HG02884 (cell line): ENCODE results near the gene VPS25.

Experiments
- ATAC-seq: cut with Tn5 transposase; IDR thresholded peaks from one replicate; pipeline ENCODE4 v1.9.1; 2021; ENCODE audit warnings: mild to moderate bottlenecking, moderate library complexity; ENCODE audit not compliant: unreplicated experiment

VPS25 gene

DNA sequence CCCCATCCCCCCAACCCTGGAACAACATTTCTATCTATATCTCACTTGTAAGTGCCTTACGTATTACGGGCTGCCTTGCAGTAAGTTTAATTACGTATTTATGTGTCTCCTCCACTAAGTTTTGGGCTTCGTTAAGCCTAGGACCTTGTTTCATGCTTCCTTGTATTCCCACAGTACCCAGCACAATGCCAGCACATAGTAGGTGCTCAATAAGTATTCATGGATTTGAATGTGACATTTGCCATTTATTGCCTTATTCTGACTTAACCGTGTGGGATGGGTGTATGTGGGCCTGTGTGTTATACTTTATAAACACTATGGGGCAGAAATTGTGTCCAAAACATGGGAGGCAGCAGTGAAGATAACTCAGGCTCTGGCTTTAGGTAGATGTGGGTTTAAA is 19.3 kb downstream of the VPS25 start:
- no peak for ATAC-seq

DNA sequence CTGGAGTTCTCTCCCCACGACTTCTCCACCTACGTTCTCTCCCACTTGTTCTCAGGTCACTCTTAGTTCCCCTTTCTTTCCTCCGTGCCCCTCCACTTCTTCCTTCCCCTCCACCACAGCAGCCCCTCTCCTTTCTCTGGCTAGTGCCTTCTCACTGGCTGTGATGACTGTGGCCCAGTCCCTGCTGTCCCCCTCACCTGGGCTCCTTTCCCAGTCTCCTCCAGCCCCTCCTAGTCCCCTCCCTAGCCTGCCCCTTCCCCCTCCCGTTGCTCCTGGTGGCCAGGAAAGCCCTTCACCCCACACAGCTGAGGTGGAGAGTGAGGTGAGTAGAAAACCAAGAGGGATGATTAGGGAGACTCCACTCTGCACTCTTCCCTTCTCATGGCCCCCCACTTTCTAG is 21.8 kb downstream of the VPS25 start:
- ATAC-seq, result no peak

DNA sequence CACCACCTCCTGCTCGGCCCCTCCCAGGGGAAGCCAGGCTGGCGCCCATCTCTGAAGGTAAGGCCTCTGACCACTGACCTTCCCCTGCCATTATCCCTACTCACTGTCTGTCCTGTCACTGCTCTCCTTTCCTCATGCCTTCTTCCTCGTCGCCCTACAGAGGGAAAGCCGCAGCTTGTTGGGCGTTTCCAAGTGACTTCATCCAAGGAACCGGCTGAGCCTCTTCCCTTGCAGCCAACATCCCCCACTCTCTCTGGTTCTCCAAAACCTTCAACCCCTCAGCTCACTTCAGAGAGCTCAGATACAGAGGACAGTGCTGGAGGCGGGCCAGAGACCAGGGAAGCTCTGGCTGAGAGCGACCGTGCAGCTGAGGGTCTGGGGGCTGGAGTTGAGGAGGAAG is 22.2 kb downstream of the VPS25 start:
- no peak for ATAC-seq

DNA sequence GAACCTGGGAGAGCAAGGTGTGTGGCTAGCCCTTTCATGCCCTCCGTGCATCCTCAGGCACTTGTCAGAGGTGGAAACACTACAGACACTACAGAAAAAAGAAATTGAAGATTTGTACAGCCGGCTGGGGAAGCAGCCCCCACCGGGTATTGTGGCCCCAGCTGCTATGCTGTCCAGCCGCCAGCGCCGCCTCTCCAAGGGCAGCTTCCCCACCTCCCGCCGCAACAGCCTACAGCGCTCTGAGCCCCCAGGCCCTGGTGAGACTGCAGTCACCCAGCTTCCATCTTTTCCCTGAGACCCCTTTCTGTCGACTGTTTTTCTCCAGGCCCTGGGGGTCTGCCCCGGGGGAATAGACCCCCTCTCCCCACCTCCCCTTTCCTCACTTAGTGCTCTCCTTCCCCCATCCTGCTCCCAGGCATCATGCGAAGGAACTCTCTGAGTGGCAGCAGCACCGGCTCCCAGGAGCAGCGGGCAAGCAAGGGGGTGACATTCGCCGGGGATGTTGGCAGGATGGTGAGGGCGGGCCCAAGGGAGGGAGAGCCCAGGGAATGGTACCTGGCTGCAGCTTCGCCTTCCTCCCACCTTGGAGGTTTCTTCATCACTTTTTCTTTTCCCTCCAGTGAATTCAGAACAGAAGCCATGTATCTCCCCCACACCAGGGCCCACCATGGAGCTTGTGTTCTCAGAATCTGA is 23.0 kb downstream of the VPS25 start:
- no peak for ATAC-seq

DNA sequence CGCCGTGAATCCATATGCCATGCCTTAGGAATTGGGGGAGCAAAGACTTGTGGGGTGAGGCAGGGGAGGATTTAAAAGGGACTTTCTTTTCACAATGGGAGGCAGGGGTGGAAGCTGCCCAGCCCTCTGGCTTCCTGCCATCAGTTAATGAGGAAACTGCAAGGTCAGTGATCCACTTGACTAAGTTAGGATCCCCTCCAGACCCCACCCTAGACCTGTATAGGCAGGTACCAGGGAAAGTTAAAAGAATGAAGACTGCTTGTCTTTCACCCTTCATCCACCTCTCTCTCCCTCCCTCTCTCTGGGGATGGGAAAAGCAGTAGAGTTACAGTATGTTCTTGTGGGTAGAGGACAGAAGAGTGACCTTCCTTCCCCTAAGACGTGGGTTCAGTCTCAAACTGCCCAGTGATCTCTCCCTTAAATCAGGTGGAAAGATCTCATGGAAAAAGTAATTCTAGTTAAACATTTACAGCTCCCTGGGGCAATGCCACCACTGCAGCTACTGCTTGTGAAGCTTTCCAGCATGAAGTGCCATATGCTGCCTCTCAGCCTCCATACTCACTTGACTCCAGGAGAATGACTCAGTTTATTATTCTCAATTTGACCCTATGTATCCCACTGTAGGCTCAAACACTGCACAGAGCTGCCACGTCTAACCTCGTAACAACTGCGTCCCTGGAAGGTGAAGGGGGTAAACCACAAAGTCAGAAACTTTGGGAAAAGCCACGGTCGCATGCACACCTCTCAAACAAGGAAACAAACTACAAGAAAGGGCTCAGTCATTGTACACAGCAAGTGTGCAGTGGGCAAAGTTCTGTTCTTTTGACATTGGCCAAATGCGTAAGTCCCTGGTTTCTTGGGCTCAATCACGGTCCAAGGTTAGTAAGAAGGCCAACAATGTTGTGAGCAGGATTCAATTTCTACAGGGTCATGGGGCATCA is 24.1 kb downstream of the VPS25 start:
- no peak for ATAC-seq

DNA sequence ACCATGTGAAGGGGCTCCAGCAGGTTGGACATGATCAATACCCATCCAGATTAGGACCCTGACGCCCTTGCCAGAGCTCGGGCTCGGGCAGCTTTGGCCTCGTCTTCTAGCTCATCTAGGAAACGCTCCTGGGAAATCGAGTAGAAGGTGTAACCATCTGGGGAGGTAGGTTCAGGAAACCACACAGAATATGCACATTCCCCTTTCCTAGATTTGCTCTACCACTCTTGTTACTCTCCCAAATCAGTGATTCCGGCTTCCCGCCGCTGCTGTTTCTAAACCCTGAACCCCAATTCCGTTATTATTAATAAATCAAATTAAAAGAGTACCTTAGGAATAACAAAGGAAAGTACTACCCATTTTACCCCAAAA is 24.7 kb downstream of the VPS25 start:
- ATAC-seq, result no peak

DNA sequence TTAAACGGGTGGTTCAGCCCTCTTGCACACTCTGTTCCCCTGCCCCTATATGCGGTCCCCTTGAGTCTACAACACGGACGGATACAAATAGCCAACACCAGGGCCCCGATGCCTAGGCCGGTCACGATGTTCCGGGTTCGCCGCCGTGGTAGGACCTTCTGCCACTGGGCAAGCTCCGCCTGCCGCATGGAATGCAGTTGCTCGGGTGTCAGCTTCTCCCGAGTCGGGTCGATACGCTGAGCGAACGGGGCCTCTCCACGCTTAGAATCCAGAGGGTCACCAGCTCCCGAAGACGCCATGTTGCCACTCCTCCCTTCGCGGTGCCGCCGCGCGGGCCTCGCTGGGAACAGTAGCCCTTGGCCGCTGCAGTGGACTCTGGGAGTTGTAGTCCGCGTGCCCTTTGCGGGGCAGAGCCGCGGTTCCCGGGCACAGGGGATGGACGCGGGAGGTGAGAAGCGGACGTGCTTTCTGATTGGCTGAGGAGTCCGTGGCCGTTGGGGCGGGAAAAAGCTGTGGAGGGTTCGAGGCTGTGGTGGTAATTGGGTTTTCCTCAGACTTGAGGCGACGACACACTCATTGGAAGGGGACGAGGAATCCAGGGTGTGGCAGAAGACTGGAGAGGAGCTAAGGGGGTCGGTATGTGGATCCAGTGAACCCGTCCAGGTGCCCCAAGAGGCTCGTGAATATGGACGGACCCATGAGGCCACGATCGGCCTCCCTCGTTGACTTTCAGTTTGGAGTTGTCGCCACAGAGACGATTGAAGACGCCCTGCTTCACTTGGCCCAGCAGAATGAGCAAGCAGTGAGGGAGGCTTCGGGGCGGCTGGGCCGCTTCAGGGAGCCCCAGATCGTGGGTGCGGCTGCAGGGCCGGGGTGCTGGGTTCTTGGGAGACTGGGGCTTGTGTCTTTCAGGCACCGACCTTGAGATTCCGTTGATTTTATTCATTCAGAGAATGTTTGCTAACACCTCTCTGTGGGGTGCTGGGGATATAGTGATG is 25.4 kb downstream of the VPS25 start, which contains the start of the genes CNTD1 and COA3:
Gene CNTD1 (plus strand): TSS at position 479 of the 998 bp plus-strand sequence. CDS start 207 bp downstream, at position 686.
Gene COA3 (minus strand): TSS at position 322 of the 998 bp plus-strand sequence. CDS start 23 bp downstream, at position 299.
- ATAC-seq, result no peak

DNA sequence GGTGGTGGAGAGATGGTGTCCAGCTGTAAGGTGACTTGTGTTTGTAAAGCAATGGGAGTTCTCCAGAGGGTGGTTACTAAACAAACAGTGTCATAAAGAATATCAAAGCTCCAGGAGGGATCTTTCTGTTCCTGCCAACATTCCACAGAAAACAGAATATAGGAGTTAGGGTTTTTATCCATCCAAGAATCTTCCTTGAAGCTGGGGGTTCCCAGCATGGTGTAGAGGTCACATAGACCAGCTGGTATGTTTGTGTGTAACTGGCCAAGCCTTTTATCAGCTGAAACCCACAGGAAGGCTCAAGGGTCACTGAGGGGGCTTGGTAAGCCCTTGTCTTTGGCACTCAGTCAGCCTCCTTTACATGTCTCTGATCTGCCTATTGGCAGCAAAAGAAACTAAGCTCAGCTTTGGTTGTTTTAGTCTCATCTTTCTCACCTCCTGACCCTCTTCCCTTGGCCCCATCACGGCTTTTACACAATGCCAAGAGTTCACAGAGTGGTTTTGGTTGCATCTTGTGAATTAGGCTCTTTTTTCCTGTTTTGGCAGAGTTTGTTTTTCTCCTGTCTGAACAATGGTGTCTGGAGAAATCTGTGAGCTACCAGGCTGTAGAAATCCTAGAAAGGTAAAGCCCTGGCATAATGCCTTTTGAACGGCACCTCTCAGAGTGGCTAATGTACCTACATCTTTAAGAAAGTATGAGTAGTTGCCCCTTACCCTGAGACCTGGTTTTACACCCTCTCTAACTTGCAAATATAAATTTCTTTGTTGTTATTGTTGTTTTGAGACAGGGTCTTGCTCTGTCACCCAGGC is 30.0 kb downstream of the VPS25 start:
- ATAC-seq, result no peak

DNA sequence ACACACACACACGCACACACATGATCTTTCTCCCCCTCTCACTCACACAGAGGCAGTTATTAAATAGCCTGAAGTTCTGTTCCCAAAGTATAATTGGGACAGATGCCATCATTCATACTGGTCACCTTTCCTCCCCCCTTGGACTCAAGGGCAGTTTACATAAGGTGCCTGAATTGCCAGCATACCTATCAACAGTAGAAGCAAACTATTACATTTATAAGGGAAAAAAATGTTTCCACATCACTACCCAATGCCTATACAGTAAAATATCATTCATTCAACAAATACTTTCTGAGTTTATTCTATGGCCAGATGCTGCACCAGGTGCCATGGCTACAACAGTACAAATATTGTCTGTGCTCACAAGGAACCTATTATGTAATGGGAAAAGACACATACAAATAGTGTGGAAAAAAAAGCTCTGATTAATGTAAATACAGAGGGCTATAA is 31.7 kb downstream of the VPS25 start:
- ATAC-seq, result no peak

DNA sequence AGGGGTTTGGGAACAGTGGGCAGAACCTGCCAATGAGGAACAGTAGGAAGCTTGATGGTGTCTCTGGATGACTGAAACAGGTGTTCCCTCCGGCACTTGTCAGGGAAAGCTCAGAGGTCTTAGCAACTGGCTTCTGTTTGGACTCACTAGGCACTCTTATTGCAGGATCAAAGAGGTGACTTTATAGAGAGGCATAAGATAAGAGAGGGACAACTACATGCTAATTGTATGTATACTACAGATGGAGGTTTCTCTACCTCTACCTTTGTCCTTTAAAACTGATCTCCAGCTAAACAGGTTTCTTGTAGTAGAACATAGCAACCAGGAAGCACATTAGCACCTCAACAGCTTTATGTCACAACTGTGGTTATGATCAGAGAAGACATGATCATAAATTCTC is 33.0 kb downstream of the VPS25 start:
- ATAC-seq, result no peak

DNA sequence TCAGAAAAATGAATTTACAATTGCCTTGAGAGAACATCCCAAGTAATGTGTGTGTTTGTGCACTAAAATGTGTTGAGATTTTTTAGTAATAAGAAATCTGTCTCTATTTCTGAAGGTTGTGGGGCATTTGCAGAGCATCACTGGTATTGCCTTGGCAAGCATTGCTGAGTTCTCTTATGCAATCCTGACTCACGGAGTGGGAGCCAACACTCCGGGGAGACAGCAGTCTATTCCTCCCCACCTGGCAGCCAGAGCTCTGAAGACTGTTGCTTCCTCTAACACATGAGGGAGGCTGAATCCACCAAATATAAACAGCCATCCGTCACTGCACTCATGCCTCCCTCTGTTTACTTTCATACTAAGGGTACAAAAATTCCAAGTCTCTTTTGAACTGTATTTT is 36.0 kb downstream of the VPS25 start:
- no peak for ATAC-seq

DNA sequence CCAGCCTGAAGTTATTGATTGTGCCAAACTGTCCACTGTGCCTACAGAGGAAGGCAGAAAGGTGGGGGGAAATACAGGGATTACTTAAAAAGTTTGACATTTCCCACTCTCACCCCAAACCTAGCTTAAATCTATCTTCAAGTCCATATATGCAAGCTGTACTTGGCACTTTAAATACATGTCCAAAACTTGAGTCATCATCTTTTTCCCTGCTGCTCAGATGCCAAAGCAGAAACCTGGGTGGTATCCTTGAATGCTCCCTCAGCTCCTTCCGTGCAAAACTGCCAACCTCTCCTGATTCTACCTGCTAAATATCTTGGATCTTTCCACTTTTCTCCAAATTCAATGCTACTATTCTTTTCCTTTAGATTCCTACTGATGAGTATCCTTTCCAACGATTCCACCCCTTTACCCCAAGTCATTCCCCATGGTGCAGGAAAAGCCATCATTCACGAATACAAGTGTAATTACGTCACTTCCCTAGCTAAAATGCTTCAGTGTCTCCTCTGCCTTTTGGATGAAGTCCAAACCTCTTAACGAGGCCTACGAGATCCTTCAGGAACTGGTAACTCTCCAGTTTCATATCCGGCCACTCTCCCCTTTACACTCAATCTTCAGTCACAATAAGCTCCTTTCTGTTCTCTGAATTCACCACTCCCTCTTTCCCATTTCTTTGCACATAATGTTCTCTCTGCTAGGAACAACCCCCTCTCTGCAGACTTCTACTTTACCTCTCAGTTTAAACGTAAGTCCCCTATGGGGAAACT is 41.6 kb downstream of the VPS25 start:
- no peak for ATAC-seq

DNA sequence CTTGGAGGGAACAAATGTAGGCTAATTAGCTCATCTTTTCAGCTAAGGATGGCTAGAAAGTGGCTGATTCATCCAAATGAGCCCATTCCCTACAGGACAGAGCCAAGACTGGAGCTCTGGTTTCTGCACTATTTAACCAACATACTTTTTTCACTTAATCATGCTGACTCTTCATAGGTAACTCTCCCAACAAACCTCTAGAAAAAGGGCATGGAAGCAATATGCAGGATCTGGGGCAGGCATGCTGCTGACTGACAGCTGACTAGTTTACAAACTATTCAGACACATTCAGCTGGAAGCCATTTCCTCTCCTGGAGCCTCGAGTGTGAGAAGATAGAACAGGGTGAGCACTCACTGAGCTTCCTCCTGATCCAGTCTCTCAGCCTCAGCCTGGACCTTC is 44.6 kb downstream of the VPS25 start:
- no peak for ATAC-seq

DNA sequence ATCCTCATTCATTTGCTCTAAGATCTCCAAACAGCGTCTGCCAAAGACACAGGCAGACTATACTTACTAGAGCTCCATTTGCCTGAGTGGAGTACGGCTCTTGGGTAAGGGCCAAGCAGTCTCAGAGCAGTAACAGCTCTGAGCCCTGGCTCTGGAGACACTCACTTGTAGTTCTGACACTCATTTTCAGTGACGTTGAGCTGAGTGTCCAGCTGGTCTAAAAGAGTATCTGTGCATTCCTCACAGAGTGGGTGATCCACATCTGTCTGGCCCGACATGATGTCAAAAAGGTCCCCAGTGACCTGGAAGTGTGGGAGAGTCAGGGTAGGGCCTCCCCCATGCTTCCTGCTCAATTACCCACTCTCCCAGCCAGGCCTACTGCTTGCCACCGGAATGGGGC is 45.1 kb downstream of the VPS25 start:
- ATAC-seq, result no peak

DNA sequence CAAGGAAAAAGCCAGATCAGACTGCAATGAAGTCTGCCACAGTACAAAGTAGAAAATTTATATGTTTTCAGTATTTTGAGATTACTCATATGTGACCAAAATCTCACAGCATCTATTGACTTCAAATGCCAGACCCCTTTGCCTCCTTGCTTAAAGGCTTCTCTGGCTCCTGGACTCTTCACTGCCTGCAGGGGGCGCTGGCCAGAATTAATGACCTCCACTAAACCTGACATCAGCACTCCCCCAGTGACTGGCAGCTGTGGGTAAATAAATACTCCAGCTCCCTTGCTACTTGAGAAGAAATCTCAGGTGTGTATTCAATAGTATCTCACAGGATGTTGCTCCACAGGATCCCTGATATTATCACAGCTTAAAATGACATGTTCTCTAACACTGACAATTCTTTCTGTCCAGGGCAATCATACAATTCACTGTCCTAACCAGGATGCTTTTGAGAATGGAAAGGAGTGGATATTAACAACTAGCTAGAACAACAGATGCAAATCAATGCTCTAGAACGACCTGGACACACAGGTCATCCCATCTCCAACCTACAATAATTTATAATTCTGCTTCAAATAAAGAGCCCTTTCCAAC is 46.8 kb downstream of the VPS25 start:
- ATAC-seq, result no peak

DNA sequence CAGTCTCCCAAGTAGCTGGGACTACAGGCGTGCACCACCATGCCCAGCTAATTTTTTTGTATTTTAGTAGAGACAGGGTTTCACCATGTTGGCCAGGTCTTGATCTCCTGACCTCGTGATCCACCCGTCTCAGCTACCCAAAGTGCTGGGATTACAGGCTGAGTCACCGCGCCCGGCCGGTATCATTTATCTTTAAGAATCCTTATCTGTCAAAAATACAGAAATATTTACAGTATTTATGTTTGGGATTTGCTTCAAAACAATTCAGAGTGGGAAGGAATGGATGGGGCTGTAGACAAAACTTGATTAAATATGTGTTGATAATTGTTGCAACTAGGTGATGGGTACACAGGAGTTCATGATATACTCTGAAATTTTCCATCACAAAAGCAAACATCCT is 47.9 kb downstream of the VPS25 start:
- ATAC-seq, result no peak

DNA sequence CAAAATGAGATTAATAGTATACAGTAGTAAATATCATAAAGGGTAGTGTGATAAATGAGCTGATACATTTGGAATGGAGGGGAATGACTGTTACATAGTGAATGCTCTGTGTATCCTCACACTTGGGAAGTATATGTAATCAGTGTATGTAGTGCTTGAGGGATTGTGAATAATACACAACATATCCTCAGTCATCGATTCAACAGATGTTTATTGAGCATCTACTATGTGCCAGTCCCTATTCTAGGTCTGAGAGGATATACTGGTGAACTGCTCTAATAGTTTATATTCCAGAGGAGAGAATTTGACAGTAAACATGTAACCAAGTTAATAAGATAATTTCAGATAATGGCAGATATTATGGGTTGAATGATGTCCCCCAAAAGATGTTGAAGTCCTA is 54.2 kb downstream of the VPS25 start:
- ATAC-seq, result no peak
